ENCODE measurements around the gene CHST14.

The CHST14 gene

DNA sequence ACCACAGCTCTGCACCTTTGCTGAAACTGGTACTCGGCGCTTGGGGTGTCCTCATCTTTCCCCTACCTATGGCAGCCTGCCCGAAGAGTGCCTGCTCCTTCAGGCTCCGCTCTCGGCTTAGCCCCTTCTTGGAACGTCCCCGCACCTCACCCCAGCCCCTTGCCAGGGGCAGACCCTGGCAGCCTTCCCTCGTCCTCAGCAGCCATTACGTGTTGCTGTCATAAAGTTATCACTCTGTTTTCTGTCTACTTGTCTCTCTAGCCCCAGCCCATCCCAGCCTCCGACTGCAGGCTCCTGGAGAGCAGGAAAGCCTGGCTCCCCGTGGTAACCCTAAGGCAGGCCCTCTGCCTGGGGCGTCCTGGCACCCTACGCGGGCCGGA lies 35.1 kb upstream of the CHST14 start:
- Histone ChIP-seq H3K4me3 (ENCODE audit: low read depth in 1 of 2, low read length in 2 of 2) (peak overlapping the region; percentile 56 to 64), H3K27ac (ENCODE audit: low read depth, low read length) (no peak overlapping the region), H3K9ac (ENCODE audit: low read depth in 1 of 2, low read length in 2 of 2) (peak overlapping the region in 1 of 2 donors; percentile 5), H3K9me3 (ENCODE audit: control insufficient read depth in 1 of 2, low read length in 2 of 2) (no peaks in the 10 kb centered on the region), H3K36me3 (ENCODE audit: control insufficient read depth in 1 of 2, insufficient read depth in 2 of 2, low read length in 2 of 2) (no peaks in the 10 kb centered on the region), H3K27me3 (ENCODE audit: control insufficient read depth in 1 of 2, insufficient read depth in 2 of 2, low read length in 2 of 2) (peaks cover 23 to 35% of the 10 kb centered on the region in 2 donors), H3K4me1 (ENCODE audit: control insufficient read depth in 1 of 2, insufficient read depth in 2 of 2, low read length in 2 of 2) (peaks cover 27 to 32% of the 10 kb centered on the region in 2 donors)

DNA sequence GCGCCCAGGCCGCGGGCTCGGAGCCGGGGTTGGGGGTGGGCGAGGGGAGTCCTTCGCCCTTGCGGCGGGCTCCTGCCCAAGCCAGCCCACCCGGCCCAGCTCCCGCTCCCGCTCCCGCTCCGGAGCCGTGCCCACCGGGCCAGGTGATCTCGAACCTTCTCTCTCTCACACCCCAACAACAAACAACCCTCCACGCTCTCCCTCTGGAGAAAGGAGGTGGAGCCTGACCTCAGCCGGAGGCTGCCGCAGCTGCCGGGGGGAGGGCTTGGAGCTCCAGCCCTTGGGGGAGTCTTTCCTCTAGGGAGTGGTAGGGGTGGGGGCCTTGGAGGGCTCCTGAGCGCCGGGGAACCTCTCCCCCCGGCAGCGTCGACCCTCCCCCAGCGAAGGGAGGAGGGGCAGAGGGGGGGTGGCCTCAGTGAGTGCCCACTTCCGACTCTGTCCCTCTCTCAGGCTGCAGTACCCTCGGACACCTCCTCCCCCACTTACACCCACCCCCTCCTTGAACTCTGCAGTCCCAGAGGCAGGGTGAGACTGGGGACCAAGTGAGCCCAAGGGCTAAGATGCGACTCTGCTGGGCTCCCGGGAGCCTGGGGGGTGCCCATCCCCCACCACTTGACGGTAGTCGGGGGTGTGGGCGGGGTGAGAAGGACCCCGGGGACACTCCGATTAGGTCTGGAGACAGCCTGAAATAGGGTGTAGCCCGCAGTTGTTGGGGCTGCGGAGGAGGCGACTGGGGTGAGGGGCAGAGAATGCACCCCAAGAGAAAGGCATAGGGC lies 34.5 kb upstream of the CHST14 start:
- Histone ChIP-seq H3K36me3 (ENCODE audit: control insufficient read depth in 1 of 2, insufficient read depth in 2 of 2, low read length in 2 of 2) (no peaks in the 10 kb centered on the region), H3K27ac (ENCODE audit: low read depth, low read length) (no peak overlapping the region), H3K9ac (ENCODE audit: low read depth in 1 of 2, low read length in 2 of 2) (peak overlapping the region; percentile 5 to 6), H3K27me3 (ENCODE audit: control insufficient read depth in 1 of 2, insufficient read depth in 2 of 2, low read length in 2 of 2) (peaks cover 23 to 35% of the 10 kb centered on the region in 2 donors), H3K9me3 (ENCODE audit: control insufficient read depth in 1 of 2, low read length in 2 of 2) (no peaks in the 10 kb centered on the region), H3K4me3 (ENCODE audit: low read depth in 1 of 2, low read length in 2 of 2) (peak overlapping the region; percentile 56 to 64), H3K4me1 (ENCODE audit: control insufficient read depth in 1 of 2, insufficient read depth in 2 of 2, low read length in 2 of 2) (peaks cover 25 to 32% of the 10 kb centered on the region in 2 donors)

DNA sequence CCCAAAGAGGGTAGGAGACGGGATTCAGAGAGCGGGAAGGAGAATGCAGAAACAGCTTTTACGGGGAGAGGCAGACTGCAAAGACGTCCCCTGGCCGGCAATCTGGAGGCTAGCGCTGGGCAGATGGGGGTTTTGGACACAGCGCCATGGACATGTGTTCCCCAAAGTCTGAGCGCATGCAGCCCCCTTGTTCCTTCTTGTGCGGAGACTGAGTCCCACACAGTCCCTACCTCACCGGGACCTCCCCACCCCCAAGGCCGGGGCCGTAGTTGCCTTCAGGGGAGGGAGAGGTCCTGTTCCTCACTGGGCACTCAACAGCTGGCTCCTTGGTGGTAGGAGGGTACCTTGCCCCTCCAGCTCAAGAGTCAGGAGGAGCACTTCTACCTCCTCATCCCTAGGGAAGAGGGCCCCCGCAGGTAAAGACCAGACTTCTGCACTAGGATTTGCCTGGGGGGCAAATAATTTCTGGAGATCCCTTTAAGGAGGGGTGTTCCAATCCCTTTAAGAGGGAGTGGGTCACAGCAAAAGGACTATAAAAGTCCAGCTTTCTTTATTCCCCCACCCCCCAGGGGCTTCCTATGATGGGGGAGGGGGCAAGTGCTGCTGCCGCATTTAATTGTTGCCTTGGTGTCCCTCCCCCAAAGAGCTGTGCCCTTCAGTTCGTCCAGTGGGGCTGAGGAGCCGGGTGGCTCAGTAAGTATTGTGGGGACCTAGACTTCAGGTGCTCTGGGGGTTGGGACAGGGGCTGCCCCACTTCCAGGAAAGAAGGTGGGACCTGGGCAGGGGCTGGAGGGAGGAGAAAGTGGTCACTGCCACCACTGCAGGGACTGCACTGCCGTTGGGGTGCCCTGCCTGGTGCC lies 33.7 kb upstream of the CHST14 start:
- Histone ChIP-seq H3K9me3 (ENCODE audit: control insufficient read depth in 1 of 2, low read length in 2 of 2) (no peaks in the 10 kb centered on the region), H3K27me3 (ENCODE audit: control insufficient read depth in 1 of 2, insufficient read depth in 2 of 2, low read length in 2 of 2) (peaks cover 23 to 35% of the 10 kb centered on the region in 2 donors), H3K4me1 (ENCODE audit: control insufficient read depth in 1 of 2, insufficient read depth in 2 of 2, low read length in 2 of 2) (peaks cover 25 to 32% of the 10 kb centered on the region in 2 donors), H3K36me3 (ENCODE audit: control insufficient read depth in 1 of 2, insufficient read depth in 2 of 2, low read length in 2 of 2) (no peaks in the 10 kb centered on the region), H3K4me3 (ENCODE audit: low read depth in 1 of 2, low read length in 2 of 2) (peak overlapping the region; percentile 56 to 64), H3K27ac (ENCODE audit: low read depth, low read length) (no peak overlapping the region), H3K9ac (ENCODE audit: low read depth in 1 of 2, low read length in 2 of 2) (no peak overlapping the region)

DNA sequence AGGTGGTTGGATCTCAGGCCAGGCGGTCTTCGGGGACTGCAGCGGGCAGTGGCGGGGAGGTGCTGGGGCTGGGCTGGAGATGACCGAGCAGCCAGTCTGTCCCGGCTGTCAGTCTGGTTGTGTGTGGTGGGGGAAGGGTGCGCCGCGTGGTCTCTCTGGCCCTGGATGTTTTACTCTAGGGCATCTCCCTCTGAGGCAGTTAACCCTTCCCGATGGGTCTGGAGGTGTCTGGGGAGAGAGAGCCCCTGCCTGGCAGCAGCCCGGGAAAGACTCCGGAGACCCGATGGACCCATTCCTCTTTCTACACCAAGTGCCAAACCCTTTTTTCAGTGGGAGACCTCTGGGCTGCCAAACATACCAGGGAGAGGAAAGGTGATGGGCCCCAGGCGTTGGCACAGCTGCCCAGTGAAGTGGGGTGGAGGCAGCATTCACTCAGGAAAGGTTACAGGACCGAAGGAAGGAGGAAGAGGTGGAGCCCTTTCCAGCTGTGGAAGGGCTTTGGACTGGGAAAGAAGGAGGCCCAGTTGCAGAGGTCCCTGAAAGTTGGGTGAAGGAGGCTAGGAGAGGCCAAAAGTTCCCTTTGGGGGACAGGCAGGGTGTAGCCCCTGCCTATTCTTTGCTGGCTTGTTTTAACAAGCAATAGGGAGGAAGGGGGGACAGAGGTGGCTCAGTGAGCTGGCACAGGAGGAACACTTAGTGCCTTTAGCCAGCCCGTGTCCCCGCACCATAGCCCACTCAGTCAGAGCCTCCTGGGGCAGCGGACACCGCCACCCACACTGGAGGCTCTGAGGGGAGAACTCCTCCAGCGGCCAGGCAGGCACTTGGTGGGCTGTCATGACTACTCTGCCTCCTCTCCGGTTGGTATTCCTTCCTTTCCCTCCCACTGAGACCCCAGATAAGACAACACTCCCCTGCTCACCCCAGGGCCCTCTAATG lies 32.8 kb upstream of the CHST14 start:
- H3K36me3 ChIP-seq (ENCODE audit: control insufficient read depth in 1 of 2, insufficient read depth in 2 of 2, low read length in 2 of 2) = no peaks in the 10 kb centered on the region
- H3K9me3 ChIP-seq (ENCODE audit: control insufficient read depth in 1 of 2, low read length in 2 of 2) = no peaks in the 10 kb centered on the region
- H3K9ac ChIP-seq (ENCODE audit: low read depth in 1 of 2, low read length in 2 of 2) = no peak overlapping the region
- H3K4me1 ChIP-seq (ENCODE audit: control insufficient read depth in 1 of 2, insufficient read depth in 2 of 2, low read length in 2 of 2) = peaks cover 33 to 40% of the 10 kb centered on the region in 2 donors
- peaks cover 23 to 35% of the 10 kb centered on the region in 2 donors for H3K27me3 ChIP-seq (ENCODE audit: control insufficient read depth in 1 of 2, insufficient read depth in 2 of 2, low read length in 2 of 2)
- H3K27ac ChIP-seq (ENCODE audit: low read depth, low read length) = no peak overlapping the region
- no peak overlapping the region for H3K4me3 ChIP-seq (ENCODE audit: low read depth in 1 of 2, low read length in 2 of 2)

DNA sequence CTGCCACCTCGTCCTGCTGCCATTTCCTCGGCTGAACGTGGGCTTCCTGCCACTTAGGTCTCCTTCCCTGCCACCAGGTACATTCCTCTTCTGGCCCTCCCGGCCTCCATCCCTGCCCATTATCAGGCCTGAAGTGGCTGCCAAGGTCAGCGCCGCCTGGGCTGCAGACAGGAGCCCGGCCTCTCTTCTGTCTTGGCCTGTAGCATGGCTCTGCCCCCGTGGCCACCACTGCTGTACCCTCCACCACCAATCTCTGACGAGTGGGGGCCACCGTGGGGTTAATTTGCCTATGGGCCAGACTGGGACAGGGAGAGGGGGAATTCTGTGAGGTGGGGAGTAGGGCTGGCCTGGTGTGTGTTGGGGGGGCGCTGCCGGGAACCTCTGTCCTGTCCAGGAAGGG lies 32.1 kb upstream of the CHST14 start:
- H3K27ac ChIP-seq (ENCODE audit: low read depth, low read length) = no peak overlapping the region
- no peaks in the 10 kb centered on the region for H3K36me3 ChIP-seq (ENCODE audit: control insufficient read depth in 1 of 2, insufficient read depth in 2 of 2, low read length in 2 of 2)
- H3K9ac ChIP-seq (ENCODE audit: low read depth in 1 of 2, low read length in 2 of 2) = no peak overlapping the region
- peaks cover 23 to 35% of the 10 kb centered on the region in 2 donors for H3K27me3 ChIP-seq (ENCODE audit: control insufficient read depth in 1 of 2, insufficient read depth in 2 of 2, low read length in 2 of 2)
- no peaks in the 10 kb centered on the region for H3K9me3 ChIP-seq (ENCODE audit: control insufficient read depth in 1 of 2, low read length in 2 of 2)
- H3K4me1 ChIP-seq (ENCODE audit: control insufficient read depth in 1 of 2, insufficient read depth in 2 of 2, low read length in 2 of 2) = peaks cover 39 to 47% of the 10 kb centered on the region in 2 donors
- no peak overlapping the region for H3K4me3 ChIP-seq (ENCODE audit: low read depth in 1 of 2, low read length in 2 of 2)

DNA sequence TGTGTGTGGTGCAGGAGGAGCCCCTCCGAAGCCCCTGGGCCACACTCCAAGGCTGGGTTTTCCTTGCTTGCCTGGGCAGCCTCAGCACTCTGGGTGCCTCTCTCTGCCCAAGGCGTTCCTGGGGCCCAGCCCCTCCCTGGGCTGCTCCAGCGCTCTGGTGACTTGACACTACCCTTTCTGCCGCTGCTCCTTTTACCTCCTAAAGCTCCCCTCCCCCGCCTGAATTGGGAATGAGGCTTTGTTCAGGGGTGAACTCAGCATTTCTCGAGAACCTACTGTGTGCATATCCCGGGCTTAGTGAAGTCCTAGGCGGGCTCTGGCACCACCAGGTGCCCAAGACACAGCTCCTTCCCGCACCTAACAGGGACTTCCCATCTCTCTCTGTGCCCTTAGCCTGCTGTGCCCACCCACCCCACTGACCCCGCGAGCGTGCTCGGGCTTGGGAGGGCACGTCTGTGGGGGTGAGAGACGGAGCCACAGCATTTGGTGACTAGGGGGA lies 31.3 kb upstream of the CHST14 start:
- no peaks in the 10 kb centered on the region for H3K9me3 ChIP-seq (ENCODE audit: control insufficient read depth in 1 of 2, low read length in 2 of 2)
- H3K4me1 ChIP-seq (ENCODE audit: control insufficient read depth in 1 of 2, insufficient read depth in 2 of 2, low read length in 2 of 2) = peaks cover 47% of the 10 kb centered on the region in 2 donors
- no peaks in the 10 kb centered on the region for H3K36me3 ChIP-seq (ENCODE audit: control insufficient read depth in 1 of 2, insufficient read depth in 2 of 2, low read length in 2 of 2)
- H3K9ac ChIP-seq (ENCODE audit: low read depth in 1 of 2, low read length in 2 of 2) = peak overlapping the region; percentile 59 to 60
- peaks cover 23 to 35% of the 10 kb centered on the region in 2 donors for H3K27me3 ChIP-seq (ENCODE audit: control insufficient read depth in 1 of 2, insufficient read depth in 2 of 2, low read length in 2 of 2)
- H3K4me3 ChIP-seq (ENCODE audit: low read depth in 1 of 2, low read length in 2 of 2) = peak overlapping the region; percentile 76 to 79
- H3K27ac ChIP-seq (ENCODE audit: low read depth, low read length) = no peak overlapping the region

DNA sequence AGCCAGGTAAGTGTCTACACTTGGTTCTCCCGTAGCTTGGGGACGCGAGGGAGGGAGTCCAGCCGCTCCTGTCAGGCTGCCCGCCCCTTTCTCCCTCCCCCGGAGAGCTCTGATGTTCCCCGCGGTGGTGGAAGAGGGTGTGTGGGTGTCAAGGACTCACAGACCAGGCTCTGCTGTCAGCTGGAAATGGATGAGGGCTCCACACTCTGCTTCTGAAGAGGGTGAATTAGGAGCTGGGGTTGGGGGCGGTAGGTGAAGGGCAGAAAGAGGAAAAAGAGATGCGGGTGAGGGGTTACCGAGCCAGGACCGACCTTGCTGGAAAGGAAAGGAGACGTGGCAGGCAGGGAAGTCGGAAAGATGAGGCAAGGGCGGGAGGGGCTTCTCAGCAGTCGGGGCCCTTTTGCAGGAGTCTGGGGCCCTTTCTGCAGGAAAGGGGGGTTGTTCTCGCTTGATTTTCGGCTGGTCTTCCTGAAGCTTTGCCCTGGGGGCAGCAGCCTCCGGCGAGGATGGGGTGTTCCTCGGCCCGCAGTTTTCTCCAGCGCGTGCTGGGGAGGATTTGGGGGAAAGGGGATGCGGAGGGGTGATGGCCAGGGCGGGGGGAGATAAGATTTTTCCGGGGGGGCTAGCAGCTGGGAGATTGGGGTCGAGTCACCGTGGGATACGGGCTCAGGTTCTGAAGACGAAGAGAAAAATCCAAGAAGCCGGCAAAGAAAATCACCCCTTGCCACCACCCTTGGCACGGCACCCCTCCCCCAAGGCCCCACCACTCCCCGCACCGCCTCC lies 30.6 kb upstream of the CHST14 start:
- Histone ChIP-seq H3K4me1 (ENCODE audit: control insufficient read depth in 1 of 2, insufficient read depth in 2 of 2, low read length in 2 of 2) (peaks cover 47 to 52% of the 10 kb centered on the region in 2 donors), H3K9me3 (ENCODE audit: control insufficient read depth in 1 of 2, low read length in 2 of 2) (no peaks in the 10 kb centered on the region), H3K9ac (ENCODE audit: low read depth in 1 of 2, low read length in 2 of 2) (peak overlapping the region; percentile 59 to 60)

DNA sequence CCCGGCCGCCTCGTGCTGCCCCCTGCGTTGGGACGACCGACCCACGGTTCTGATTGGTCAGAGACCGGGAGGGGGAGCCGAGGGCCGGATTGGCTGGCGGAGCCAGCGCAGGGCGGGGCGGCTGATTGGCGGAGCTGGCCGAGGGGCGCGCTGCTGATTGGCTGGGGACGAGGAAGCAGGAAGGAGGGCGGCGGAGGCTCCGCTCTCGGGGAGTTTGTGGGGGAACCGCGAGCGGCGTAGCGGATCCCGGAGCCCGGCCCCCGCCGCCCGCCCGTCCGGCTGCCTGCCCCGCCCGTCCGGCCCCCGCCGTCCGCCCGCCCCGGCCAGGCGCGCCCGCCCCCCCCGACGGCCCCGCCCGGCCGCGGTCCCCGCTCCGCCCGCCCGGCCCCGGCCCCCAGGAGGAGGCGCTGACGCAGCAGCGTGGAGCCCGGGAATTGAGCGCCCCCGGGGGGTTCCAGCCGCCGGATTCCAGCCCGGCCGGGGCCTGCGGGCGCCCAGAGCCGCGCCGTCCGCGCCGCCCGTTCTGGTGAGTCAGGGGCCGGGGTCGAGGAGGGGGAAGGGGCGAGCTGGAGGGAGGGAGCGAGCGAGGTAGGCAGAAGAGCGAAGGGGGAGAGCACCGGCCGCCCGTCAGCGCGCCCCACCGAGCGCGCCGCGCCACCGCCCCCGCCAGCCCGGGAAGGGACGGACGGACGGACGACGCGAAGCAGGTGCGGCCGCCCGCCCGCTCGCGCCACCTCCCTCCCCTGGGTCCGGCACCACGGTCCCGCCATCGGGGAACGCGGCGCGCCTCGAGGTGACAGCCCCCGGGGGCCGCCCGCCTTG lies 29.8 kb upstream of the CHST14 start, which contains the start of gene BAHD1:
Gene BAHD1 (plus strand): TSS at position 211 of the 822 bp plus-strand sequence. CDS start 17,512 bp downstream, outside the sequence.
- H3K4me3 ChIP-seq (ENCODE audit: low read depth in 1 of 2, low read length in 2 of 2) = peak within 1 kb of the TSS; percentile 76 to 79
- peaks cover 46 to 54% of the 10 kb centered on the region in 2 donors for H3K4me1 ChIP-seq (ENCODE audit: control insufficient read depth in 1 of 2, insufficient read depth in 2 of 2, low read length in 2 of 2)
- no peak within 1 kb of the TSS for H3K27ac ChIP-seq (ENCODE audit: low read depth, low read length)
- H3K27me3 ChIP-seq (ENCODE audit: control insufficient read depth in 1 of 2, insufficient read depth in 2 of 2, low read length in 2 of 2) = peaks cover 12 to 24% of the 10 kb centered on the region in 2 donors
- no peaks in the 10 kb centered on the region for H3K36me3 ChIP-seq (ENCODE audit: control insufficient read depth in 1 of 2, insufficient read depth in 2 of 2, low read length in 2 of 2)
- H3K9ac ChIP-seq (ENCODE audit: low read depth in 1 of 2, low read length in 2 of 2) = peak within 1 kb of the TSS; percentile 60 to 66
- no peaks in the 10 kb centered on the region for H3K9me3 ChIP-seq (ENCODE audit: control insufficient read depth in 1 of 2, low read length in 2 of 2)

More for the DNA sequence above, 30.6 kb upstream of the CHST14 start:
- H3K4me3 ChIP-seq (ENCODE audit: low read depth in 1 of 2, low read length in 2 of 2) = peak overlapping the region; percentile 76 to 79
- H3K36me3 ChIP-seq (ENCODE audit: control insufficient read depth in 1 of 2, insufficient read depth in 2 of 2, low read length in 2 of 2) = no peaks in the 10 kb centered on the region
- peaks cover 19 to 29% of the 10 kb centered on the region in 2 donors for H3K27me3 ChIP-seq (ENCODE audit: control insufficient read depth in 1 of 2, insufficient read depth in 2 of 2, low read length in 2 of 2)
- H3K27ac ChIP-seq (ENCODE audit: low read depth, low read length) = no peak overlapping the region
